Kidney (tissue), 14 donors: Measurements from ENCODE around the gene LATS2. TPM values are rescaled to one million over a fixed set of nuclear protein-coding genes. Genes with fewer than 3 reads are reported as not detected.

ENCODE experiments used
- DNase-seq, 5 donors: peaks; one replicate each; pipeline ENCODE4 v3.0.0-alpha.2; 2013 to 2020
- FAIRE-seq: peaks from 2 replicates; lab custom pipeline; 2012; peaks lifted over from hg19 to GRCh38; lab: Jason Lieb, UNC
- H3K27ac ChIP-seq, 2 donors: one replicate each; pipeline ENCODE4 v1.7.0; 2013; ENCODE audit warnings: low read depth in 2 of 2, low read length in 2 of 2, inconsistent platforms in 1 of 2
- H3K27me3 ChIP-seq: one replicate; pipeline ENCODE4 v1.7.1; 2013; ENCODE audit warnings: low read length, inconsistent platforms; ENCODE audit not compliant: control insufficient read depth, insufficient read depth
- H3K36me3 ChIP-seq, 3 donors: one replicate each; pipeline versions ENCODE4 v1.7.0 to v1.7.1; 2013; ENCODE audit warnings: low read length in 3 of 3, control low read depth in 1 of 3, inconsistent platforms in 1 of 3; ENCODE audit not compliant: insufficient read depth in 3 of 3, control insufficient read depth in 2 of 3
- H3K4me1 ChIP-seq, 3 donors: one replicate each; pipeline versions ENCODE4 v1.7.0 to v1.7.1; 2013; ENCODE audit warnings: low read length in 3 of 3, inconsistent platforms in 1 of 3, low read depth in 1 of 3; ENCODE audit not compliant: control insufficient read depth in 2 of 3, insufficient read depth in 2 of 3
- H3K4me3 ChIP-seq, 3 donors: one replicate each; pipeline versions ENCODE4 v1.7.0 to v1.8.1; 2013; ENCODE audit warnings: low read length in 3 of 3, control low read depth in 1 of 3, inconsistent platforms in 1 of 3
- H3K9ac ChIP-seq, 3 donors: one replicate each; pipeline versions ENCODE4 v1.7.0 to v1.7.1; 2013; ENCODE audit warnings: low read length in 3 of 3, control low read depth in 1 of 3, inconsistent platforms in 1 of 3
- H3K9me3 ChIP-seq, 3 donors: one replicate each; pipeline versions ENCODE4 v1.7.0 to v1.7.1; 2013; ENCODE audit warnings: low read length in 3 of 3, control low read depth in 1 of 3, inconsistent platforms in 1 of 3; ENCODE audit not compliant: control insufficient read depth in 2 of 3, insufficient read depth in 1 of 3
- intact Hi-C: fragments of 100-400 bp; cut with DNase I; formaldehyde crosslinking; loops from one replicate; pipeline ENCODE4 v1.11.1; 2022
- polyA plus RNA-seq: library from polyadenylated mRNA; stranded (reverse); fragments of 350-450 nt; fragmentation: Illumina TruSeq; extraction: RNeasy Lipid Tissue Mini Kit (QIAGEN cat#74804); gene quantifications from one replicate; pipeline ENCODE4 v1.2.3, GENCODE V29; 2014; ENCODE audit warnings: low read depth, low replicate concordance; ENCODE audit not compliant: insufficient read depth
- total RNA-seq: library from RNA; stranded (reverse); fragmentation: NEBNext Ultra II Directional; extraction: Animal tissue kit (Norgen Biotek cat#: 25700); gene quantifications from one replicate; pipeline ENCODE4 v1.2.1, GENCODE V29; 2021
- TF ChIP-seq, protein P1 (sequence below): IDR thresholded peaks from 3 replicates; pipeline ENCODE4 v1.5.1; 2012; ENCODE audit warnings: mild to moderate bottlenecking, moderate library complexity, borderline replicate concordance; ENCODE audit not compliant: insufficient read depth; ENCODE audit errors: extremely low read depth
- donor health status: control.
- donor health status: control.
- donor health status: control.
- donor health status: control.
- donor health status: control.
- donor health status: DM: yes; HTN: yes; CAD: no.
- donor health status: Normal renal cell carcinoma (clear cell type).

The LATS2 gene
- total and polyA plus RNA-seq, 2 donors from 2014 or later = 5.5 to 26.3 TPM

DNA sequence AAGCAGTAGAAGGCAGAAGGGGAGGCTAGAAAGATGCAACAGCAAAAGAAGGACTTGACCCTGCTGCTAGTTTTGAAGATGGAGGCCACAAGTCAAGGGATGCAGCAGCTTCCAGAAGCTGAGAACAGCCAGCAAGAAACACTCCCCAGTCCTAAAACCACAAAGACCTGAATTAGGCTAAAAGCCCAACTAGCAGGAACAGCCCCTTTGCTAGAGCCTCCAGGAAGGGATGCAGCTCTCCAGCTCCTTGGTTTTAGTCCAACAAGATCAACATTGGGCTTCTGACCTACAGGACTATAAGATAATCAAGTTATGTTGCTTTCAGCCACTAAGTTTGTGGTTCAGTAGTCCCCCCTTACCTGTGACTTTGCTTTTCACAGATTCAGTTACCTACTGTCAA, 10.5 kb upstream of the LATS2 start:
- DNase-seq (no peak), FAIRE-seq (no peak)
- H3K9me3 ChIP-seq = no peaks in the 10 kb centered on the region
- H3K36me3 ChIP-seq = no peaks in the 10 kb centered on the region
- H3K9ac ChIP-seq = no peak overlapping the region
- H3K27me3 ChIP-seq = no peaks in the 10 kb centered on the region
- intact Hi-C loops = no loop called here
- no peak overlapping the region for H3K27ac ChIP-seq
- H3K4me1 ChIP-seq = no peaks in the 10 kb centered on the region
- no peak overlapping the region for H3K4me3 ChIP-seq
- TF ChIP-seq, protein P1, sequence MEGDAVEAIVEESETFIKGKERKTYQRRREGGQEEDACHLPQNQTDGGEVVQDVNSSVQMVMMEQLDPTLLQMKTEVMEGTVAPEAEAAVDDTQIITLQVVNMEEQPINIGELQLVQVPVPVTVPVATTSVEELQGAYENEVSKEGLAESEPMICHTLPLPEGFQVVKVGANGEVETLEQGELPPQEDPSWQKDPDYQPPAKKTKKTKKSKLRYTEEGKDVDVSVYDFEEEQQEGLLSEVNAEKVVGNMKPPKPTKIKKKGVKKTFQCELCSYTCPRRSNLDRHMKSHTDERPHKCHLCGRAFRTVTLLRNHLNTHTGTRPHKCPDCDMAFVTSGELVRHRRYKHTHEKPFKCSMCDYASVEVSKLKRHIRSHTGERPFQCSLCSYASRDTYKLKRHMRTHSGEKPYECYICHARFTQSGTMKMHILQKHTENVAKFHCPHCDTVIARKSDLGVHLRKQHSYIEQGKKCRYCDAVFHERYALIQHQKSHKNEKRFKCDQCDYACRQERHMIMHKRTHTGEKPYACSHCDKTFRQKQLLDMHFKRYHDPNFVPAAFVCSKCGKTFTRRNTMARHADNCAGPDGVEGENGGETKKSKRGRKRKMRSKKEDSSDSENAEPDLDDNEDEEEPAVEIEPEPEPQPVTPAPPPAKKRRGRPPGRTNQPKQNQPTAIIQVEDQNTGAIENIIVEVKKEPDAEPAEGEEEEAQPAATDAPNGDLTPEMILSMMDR = no peak

DNA sequence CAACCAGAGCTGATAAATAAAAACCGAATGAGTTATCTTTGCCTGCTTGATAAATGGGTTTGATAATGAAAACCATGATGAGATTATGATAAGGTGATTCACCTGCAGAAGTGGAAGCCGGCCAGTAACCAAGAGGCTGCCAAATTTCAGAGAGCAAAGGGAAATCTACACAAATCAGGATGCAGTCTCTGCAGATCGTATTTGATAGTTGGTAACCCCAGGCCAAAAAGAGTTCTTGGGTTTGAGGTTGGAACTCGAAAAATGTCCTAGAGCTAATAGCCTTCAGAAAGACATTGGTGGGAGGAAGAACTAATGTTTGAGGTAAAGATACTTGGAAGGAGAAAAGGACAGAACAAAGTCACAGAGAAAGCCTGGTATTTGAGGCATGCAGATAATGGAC, 9.6 kb upstream of the LATS2 start:
- intact Hi-C loops = no loop called here
- Histone ChIP-seq H3K36me3 (no peaks in the 10 kb centered on the region), H3K9me3 (no peaks in the 10 kb centered on the region), H3K4me1 (no peaks in the 10 kb centered on the region), H3K27ac (no peak overlapping the region), H3K9ac (no peak overlapping the region), H3K27me3 (no peaks in the 10 kb centered on the region), H3K4me3 (no peak overlapping the region)
- FAIRE-seq (no peak), DNase-seq (no peak)
- TF ChIP-seq, protein P1 = no peak

DNA sequence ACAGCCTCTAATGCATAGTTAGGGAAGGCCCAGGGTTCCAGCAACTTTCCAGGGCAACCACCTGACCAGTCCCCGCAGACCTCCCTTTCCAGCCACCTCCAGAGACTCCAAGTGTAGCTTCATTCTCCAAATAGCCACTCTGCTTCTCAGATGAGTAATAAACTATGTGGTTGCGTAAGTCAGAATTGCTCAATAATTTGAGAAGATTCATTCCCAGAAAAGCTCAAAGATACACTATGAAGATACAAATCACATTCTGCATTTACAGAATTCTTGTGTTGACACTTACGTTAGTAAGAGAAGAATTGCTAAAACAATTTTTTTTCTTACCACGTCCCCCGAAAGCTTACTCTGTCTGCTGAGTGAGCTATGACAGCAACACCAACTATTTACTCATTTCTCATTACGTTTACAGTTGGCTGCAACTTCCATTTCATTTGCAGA, 8.2 kb upstream of the LATS2 start:
- no peaks in the 10 kb centered on the region for H3K4me1 ChIP-seq
- no peak overlapping the region for H3K4me3 ChIP-seq
- no peak overlapping the region for H3K27ac ChIP-seq
- TF ChIP-seq, protein P1 = no peak
- intact Hi-C loops = no loop called here
- peak in 1 of 5 donors; percentile 53 for DNase-seq
- H3K9ac ChIP-seq = no peak overlapping the region
- H3K9me3 ChIP-seq = no peaks in the 10 kb centered on the region
- H3K36me3 ChIP-seq = no peaks in the 10 kb centered on the region
- no peaks in the 10 kb centered on the region for H3K27me3 ChIP-seq
- no peak for FAIRE-seq

DNA sequence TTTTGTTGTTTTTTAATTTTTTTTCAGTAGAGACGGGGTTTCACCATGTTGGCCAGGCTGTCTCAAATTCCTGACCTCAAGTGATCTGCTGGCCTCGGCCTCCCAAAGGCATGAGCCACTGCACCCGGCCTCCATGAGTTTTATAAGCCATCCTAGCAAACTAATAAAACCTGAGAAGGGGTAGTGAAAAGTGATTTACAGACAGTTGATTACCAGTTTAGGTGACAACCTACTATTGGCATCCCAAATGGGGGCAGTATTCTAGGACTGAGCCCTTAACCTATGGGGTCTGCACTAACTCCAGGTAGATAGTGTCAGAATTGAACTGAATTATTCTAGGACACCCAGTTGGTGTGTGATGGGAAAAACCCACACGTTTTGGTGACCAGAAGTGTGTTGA, 6.5 kb upstream of the LATS2 start:
- Histone ChIP-seq H3K36me3 (no peaks in the 10 kb centered on the region), H3K27ac (no peak overlapping the region), H3K4me3 (no peak overlapping the region), H3K4me1 (no peaks in the 10 kb centered on the region), H3K9me3 (no peaks in the 10 kb centered on the region), H3K9ac (no peak overlapping the region), H3K27me3 (no peaks in the 10 kb centered on the region)
- intact Hi-C loops = no loop called here
- TF ChIP-seq, protein P1 = no peak
- DNase-seq = peak in 1 of 5 donors; percentile 25
- FAIRE-seq = no peak
